GM03348 (cell line): Measurements from ENCODE around the gene C1QTNF6.
A peak's percentile ranks its signal among the peaks of the same experiment; 100 is the strongest.
"Not testable (repeated sequence)": the region's sequence is repeated elsewhere in the genome, so short reads cannot be mapped to it uniquely, and the experiment has no call there.

Source experiments
- DNase-seq: peaks from one replicate; pipeline ENCODE4 v3.0.0; 2012; ENCODE audit warnings: low spot score

The C1QTNF6 gene

GRCh38 chr22:37206841-37207821 lies 19.1 kb upstream of the C1QTNF6 start:
- DNase-seq: no peak

- DNase-seq: no peak
These were observed 18.2 kb upstream of the C1QTNF6 start for GRCh38 chr22:37206118-37206840.

GRCh38 chr22:37205046-37205445 lies 17.0 kb upstream of the C1QTNF6 start:
- no peak for DNase-seq

GRCh38 chr22:37204045-37204655 lies 16.1 kb upstream of the C1QTNF6 start:
- no peak for DNase-seq

GRCh38 chr22:37203354-37204044 lies 15.5 kb upstream of the C1QTNF6 start:
- no peak for DNase-seq

- DNase-seq: no peak
These were observed 14.7 kb upstream of the C1QTNF6 start for GRCh38 chr22:37202716-37203115.

GRCh38 chr22:37202001-37202555 lies 14.0 kb upstream of the C1QTNF6 start:
- DNase-seq: no peak

GRCh38 chr22:37201443-37201820 lies 13.4 kb upstream of the C1QTNF6 start:
- not testable (repeated sequence) for DNase-seq

GRCh38 chr22:37199760-37200108 lies 11.7 kb upstream of the C1QTNF6 start:
- DNase-seq: no peak

GRCh38 chr22:37199103-37199759 lies 11.2 kb upstream of the C1QTNF6 start:
- DNase-seq: peak; percentile 99

GRCh38 chr22:37198258-37199102 lies 10.4 kb upstream of the C1QTNF6 start:
- DNase-seq: peak; percentile 92

GRCh38 chr22:37197451-37198257 lies 9.6 kb upstream of the C1QTNF6 start:
- no peak for DNase-seq

- peak; percentile 95 for DNase-seq
These were observed 8.7 kb upstream of the C1QTNF6 start for GRCh38 chr22:37196539-37197450.

GRCh38 chr22:37195921-37196320 lies 7.9 kb upstream of the C1QTNF6 start:
- no peak for DNase-seq

GRCh38 chr22:37194750-37195149 lies 6.7 kb upstream of the C1QTNF6 start:
- no peak for DNase-seq

- no peak for DNase-seq
These were observed 5.7 kb upstream of the C1QTNF6 start for GRCh38 chr22:37193629-37194191.

GRCh38 chr22:37192741-37193140 lies 4.7 kb upstream of the C1QTNF6 start:
- DNase-seq: no peak

- DNase-seq: no peak
These were observed 4.2 kb upstream of the C1QTNF6 start for GRCh38 chr22:37192204-37192603.
